Activated T-cell treated with anti-CD3 and anti-CD28 coated beads, Interleukin-2, amount 50 U/mL, for 1 hour (primary cell): ENCODE results near the gene ASMT.
"Not testable (repeated sequence)": the region's sequence is repeated elsewhere in the genome, so short reads cannot be mapped to it uniquely, and the experiment has no call there.

Source experiments
- DNase-seq: peaks from one replicate; pipeline ENCODE4 v3.0.0-alpha.2; 2020

Gene ASMT

DNA sequence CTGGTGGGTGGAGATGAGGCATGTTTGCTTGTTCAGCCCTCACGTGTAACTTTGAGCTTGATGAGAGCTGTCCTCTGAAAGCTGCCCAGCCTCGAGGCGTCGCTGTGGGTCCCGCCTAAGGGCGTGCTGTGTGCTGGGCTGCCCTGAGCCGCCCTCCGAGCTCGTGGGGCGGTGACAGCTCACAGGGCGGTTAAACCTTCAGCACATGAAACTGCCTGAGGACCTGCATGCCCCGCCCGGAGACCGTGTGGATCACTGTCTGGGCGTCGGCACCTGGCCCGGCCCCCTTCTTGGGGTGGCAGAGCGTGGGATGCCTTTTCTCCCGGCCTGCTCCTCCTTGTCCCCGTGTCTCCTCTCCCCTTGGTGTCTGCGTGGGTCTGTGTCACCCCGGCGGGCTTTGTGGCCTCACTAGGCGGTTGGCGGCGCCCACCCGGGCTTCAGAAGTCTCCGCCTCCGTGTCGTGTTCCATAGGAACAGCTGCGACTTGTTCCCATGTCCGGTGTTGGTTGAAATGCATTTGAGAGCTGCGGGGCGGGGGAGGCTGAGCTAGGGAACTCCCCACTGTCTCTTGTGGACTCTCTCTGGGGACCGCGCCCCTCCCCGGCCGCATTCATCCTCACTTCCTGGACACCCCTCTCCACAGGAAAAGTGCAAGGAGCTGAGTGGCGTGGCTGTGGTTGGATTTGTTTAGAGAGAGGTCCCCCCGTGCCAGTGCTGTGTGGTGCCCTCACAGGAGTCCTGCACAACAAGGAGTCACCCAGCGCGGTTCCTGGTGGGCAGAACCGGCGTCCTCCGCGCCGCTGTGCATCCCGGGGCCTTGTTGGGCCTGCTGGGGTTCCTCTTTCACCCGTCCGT lies 16.6 kb upstream of the ASMT start:
- DNase-seq: no peak

DNA sequence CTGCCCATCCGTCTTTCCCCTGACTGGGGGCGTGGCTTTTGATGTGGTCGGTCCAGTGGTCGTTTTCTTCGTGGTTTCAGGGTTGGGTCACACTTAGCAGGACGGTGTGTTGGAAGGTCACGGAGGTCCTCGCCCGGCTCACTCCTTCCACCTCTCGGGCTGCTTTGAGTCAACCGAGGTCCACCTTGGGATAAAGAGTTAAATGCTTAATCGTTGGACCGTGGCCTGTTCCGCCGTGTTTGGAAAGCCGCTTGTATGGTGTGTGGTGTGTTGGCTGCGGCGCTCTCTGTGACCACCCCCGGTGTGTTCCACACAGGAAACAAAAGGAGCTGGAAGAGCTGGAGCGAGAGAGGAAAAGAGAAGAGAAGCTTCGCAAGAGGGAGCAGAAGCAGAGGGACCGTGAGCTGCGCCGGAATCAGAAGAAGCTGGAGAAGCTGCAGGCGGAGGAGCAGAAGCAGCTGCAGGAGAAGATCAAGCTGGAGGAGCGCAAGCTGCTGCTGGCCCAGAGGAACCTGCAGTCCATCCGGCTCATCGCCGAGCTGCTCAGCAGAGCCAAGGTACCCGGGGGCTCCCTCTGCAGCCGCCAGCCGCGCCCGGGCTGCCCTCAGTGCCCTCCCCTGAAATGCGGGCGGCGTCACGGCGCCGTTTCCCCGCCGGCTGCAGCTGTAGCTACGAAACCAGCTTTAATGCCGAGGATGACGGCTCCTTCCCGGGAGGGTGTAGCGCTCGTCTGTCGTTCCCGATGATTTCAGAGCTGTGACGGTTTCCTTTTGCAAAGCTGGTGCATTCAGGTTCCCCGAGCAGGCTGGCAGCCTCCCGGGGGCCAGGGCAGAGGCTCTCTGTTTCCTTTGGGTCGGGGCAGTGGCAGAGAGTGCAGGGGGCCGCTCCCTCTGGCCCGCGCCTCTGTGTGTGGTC lies 15.7 kb upstream of the ASMT start:
- peak; percentile 15 for DNase-seq

DNA sequence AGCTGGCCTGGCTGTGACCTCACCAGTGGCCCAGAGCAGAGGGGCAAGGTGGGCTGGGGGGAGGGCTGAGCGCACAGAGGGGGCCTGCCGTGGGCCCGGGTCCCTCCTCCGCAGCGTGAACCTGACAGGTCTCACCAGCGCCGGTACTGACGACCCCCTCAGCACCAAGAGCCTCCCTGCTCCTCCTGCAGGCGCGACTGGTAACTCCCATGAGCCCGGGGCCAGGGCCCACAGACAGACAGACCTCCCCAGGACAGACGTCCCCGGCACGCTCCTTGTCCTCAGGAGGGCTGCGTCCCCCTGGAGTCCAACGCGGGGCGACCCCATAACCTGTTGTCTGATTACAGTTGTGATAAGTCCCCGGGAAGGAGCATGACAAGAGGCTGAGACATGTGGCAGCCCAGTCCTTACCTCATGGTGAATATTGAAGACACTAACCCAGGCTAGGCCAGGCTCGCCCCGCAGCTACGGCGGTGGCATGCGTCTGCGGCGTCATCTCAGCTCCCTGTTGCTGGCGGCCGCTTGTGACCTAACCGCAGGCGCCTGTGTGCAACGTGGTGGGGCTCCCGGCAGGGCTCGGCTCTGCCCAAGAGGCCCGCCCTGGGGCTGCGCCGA lies 15.0 kb upstream of the ASMT start:
- peak; percentile 15 for DNase-seq

DNA sequence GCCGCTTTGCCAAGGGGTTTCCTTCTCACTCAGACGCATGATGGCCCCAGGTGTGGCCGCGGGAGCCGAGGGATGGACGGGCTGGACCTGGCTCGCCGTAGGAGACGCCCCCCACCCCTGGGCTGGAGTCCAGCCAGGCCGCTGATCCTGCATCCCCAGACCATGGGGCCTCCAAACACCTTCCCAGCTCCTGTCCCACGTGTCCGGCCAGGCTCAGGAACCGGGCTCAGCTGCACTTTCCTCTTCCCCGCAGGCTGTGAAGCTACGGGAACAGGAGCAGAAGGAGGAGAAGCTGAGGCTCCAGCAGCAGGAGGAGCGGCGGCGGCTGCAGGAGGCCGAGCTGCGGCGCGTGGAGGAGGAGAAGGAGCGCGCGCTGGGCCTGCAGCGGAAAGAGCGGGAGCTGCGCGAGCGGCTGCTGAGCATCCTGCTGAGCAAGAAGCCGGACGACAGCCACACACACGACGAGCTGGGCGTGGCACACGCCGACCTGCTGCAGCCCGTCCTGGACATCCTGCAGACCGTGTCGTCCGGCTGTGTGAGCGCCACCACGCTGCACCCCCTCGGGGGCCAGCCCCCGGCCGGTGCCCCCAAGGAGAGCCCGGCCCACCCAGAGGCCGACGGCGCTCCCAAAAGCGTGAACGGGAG lies 14.3 kb upstream of the ASMT start:
- peak; percentile 16 for DNase-seq

DNA sequence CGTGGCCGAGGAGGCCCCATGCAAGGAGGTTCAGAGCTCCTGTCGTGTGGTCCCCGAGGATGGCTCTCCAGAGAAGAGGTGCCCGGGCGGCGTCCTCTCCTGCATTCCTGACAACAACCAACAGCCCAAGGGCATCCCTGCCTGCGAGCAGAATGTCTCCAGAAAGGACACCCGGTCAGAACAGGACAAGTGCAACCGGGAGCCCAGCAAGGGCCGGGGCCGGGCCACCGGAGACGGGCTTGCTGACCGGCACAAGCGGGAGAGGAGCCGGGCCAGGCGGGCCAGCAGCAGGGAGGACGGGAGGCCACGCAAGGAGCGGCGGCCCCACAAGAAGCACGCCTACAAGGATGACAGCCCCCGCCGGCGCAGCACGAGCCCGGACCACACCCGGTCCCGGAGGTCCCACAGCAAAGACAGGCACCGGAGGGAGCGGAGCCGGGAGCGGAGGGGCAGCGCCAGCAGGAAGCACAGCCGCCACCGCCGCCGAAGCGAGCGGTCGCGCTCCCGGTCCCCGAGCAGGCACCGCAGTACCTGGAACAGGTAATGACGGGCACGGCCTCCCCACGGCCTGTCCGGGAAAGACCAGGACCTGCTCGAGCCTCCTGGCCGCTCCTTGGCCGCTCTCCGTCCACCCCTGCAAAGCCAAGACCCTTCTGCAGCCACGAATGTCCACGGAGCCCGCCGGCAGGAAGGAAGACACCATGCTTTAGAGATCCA lies 13.7 kb upstream of the ASMT start:
- DNase-seq: peak; percentile 14

DNA sequence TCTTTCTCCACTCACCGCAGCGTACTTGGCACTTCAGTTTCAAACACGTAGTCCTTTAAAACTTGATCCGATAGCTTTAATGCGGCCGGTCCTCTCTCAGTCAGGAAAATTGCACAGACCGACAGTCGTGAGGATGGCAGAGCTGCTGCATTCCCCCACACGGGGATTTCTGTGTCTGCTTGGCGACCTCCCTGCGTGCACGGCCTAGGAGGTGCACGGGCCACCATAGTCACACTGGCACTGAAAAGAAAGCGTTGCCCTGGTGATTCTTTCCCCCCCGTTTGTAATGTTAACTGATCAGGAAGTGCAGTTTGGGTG lies 13.1 kb upstream of the ASMT start:
- no peak for DNase-seq

DNA sequence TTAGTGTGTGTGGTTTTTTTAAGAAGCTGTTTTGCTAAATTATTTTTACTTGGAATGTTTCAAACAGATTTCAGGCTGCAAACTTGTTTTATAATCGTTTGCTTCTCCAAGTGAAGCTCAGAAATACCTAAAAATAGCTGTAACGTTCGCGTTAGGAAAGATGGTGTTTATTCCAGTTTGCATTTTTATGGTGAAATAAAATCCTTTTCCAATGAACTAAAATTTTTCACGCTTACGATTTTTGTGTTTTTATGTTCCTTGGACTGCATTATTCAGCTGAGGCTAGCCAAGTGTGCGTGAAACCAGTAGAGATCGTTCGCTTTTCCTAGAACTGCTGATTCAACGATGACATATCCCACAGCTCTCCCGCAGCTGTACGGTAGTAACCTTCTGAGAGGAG lies 12.6 kb upstream of the ASMT start:
- no peak for DNase-seq

DNA sequence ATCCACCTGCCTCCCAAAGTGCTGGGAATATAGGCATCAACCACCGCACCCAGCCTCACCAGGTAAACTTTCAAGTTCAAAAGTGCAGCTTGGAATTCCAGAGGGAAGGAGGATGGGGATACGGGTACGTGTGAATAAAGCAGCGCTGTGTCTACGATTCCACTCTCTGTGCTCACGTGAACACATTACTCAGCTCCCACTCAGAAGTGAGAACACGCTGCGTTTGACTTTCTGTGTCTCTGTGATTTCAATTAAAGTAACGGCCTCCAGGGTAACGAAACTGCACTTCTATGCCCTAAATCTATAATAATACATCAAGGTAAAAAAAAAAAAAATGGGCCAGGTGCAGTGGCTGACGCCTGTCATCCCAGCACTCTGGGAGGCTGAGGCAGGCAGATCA lies 8.4 kb upstream of the ASMT start:
- no peak for DNase-seq

DNA sequence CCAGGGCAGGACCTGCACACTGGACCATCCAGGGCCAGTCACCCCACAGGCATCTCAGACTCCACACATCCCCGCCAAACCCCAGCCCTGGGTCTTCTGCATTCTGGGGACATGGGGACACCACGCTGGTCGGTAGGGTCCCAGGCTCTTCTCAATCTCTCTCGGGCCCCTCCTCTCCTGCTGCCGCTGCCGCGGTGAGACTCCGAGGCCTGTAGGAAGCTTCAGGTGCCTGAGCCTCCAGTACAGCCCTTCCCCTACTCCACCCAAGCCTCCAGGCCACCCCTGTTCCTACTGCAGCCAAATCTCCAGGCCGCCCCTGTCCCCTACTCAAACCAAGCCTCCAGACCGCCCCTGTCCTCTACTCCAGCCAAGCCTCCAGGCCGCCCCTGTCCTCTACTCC lies 5.5 kb upstream of the ASMT start:
- DNase-seq: no peak

DNA sequence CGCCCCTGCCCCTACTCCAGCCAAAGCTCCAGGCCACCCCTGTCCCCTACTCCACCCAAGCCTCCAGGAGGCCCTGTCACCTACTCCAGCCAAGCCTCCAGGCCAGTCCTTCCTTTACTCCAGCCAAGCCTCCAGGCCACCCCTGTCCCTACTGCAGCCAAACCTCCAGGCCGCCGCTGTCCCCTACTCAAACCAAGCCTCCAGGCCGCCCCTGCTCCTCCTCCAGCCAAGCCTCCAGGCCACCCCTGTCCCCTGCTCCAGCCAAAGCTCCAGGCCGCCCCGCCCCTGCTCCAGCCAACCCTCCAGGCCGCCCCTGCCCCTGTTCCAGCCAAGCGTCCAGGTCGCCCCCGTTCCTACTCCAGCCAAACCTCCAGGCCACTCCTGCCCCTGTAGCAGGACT lies 5.1 kb upstream of the ASMT start:
- DNase-seq: no peak

DNA sequence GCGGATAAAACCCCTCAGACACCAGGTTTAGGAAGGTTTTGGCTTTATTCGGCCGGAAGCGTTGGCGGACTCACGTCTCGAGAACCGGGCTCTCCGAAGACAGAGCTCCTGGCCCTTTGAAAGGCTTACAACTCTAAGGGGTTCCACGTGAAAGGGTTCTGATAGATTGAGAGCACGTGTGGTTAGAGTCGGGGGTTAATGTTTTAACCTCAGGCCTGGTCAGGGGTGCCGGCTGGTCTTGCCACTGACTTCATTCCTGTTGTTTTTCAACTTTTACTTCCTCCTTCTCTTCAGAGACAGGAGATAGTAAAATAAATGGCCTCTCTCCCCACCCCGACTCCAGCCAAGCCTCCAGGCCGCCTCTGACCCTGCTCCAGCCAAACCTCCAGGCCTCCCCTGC lies 4.7 kb upstream of the ASMT start:
- no peak for DNase-seq

DNA sequence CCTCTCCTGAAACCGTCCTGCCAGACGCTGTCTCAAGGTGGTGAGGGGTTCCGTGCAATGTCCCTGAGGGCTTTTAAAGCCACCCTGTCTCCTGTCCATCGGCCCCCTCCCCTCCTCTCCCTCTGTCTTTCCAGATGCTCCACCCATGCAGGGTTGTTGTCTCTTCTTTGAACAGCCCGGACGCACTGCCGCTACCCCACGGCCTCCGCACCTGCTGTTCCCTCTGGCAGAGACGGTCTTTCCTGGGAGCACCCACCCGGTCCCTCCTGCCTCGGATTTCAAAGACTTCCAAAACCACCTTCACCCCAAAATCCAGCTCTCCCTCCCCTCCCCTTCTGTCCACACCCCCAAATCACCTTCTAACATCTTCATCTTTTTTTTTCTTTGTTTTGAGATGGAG lies 4.1 kb upstream of the ASMT start:
- no peak for DNase-seq

DNA sequence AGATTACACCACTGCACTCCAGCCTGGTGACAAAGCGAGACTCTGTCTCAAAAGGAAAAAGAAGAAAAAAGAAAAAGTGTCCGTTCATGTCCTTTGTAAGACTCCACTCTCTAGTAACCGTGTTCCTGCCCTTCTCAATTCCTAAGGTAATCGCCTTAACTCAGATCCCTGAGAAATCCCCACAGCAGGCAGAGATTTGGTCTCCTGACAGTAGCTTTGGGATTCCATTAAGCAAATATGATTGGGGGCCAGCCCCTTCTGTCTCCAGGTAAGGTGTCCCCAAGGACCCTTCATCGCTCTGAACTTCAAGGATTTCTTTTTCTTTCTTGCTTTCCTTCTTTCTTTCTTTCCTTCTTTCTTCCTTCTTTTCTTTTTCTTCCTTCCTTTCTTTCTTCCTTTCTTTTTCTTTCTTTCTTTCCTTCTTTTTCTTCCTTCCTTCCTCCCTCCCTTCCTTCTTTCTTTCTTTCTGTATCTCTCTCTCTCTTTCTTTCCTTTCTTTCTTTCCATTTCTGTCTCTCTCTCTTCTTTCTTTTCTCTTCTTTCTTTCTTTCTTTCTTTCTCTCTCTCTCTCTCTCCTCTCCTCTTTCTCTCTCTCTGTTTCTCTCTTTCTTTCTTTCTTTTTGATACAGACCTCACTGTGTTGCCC lies 2.1 kb upstream of the ASMT start:
- DNase-seq: no peak

DNA sequence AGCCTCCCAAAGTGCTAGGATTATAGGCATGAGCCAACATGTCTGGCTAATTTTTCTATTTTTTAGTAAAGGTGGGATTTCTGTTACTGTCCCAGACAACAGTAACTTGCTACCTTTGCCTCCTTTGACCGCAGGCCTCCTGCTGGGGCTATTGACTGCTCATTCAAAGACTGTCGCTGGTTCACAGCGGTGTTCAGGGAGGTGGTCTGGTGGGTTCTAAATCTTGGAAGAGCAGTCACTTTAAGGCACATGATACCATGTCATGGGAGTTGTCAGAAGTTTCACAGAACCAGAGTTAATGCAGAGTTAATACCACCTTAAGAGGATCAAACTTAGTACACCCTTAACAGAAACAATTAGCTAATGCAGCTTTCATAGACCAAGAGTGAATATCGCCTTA lies 3.8 kb downstream of the ASMT start:
- no peak for DNase-seq

DNA sequence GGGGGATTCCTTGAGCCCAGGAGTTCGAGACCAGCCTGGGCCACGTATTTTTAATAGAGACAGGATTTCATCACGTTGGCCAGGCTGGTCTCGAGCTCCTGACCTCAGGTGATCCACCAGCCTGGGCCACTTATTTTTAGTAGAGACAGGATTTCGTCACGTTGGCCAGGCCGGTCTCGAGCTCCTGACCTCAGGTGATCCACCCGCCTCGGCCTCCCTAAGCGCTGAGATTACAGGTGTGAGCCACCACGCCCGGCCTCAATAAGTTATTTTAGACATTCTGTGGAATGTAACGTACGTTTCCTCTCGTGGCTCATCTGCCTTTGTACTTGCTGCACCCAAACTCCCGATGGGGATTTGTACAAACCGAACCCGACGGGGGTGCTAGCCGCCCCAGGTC lies 8.8 kb downstream of the ASMT start:
- no peak for DNase-seq

DNA sequence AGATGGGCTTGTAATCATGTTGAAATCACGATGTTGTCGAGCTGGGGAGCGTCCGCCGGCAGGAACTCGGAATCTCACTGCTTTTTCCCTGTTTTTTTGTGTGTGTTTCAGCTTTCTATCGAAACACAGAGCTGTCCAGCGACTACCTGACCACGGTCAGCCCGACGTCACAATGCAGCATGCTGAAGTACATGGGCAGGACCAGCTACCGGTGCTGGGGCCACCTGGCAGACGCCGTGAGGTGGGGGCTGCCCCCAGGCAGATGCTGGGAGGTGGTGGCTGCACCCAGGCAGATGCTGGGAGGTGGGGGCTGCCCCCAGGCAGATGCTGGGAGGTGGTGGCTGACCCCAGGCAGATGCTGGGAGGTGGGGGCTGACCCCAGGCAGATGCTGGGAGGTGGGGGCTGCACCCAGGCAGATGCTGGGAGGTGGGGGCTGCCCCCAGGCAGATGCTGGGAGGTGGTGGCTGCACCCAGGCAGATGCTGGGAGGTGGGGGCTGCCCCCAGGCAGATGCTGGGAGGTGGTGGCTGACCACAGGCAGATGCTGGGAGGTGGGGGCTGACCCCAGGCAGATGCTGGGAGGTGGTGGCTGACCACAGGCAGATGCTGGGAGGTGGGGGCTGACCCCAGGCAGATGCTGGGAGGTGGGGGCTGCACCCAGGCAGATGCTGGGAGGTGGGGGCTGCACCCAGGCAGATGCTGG lies 9.4 kb downstream of the ASMT start:
- DNase-seq: not testable (repeated sequence)

DNA sequence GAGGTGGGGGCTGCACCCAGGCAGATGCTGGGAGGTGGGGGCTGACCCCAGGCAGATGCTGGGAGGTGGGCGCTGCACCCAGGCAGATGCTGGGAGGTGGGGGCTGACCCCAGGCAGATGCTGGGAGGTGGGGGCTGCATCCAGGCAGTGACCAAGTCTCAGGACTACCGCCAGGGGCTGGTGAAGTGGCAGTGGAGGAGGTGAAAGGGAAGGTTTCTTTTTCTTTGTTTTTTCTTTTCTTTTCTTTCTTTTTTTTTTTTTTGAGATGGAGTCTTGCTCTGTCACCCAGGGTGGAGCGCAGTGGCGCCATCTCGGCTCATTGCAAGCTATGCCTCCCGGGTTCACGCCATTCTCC lies 10.0 kb downstream of the ASMT start:
- DNase-seq: not testable (repeated sequence)

DNA sequence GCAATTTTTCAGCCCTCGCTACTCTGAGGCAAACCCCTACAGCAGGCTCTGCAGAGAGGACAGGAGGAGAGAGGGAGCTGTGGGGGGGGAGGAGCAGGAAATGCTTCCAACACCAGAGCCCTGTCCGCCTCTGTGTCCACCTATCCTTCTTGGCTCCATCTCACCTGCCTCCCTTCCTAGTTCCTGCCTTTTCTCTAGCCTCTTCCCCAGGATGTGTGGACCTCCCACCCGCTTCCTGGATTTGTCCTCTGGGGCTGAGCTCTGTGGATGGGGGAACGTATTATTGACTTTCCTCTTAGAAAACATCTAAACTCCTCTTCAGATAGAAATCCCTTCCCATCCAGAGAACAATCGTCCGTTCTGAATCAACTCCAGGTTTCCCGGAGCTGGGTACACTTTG lies 14.4 kb downstream of the ASMT start:
- no peak for DNase-seq

DNA sequence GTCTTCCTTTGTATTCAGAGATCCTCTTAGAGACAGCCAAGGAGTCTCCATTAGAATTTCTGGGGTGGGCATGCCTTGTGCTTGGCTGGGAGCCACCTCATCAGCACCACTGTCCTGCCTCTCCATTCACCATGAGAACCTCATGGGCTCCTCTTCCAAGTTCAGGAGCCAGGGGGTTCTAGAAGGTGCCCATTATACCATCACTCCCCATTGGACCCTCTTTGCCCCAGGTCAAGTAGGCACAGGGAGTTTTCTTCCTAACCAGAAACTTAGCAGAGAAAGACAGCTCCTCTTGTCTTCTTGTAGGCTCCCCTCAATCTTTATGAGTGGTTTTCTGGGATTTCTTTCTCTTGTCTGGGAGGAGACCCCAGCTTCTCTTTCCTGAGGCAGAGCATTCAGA lies 31.1 kb downstream of the ASMT start:
- no peak for DNase-seq

DNA sequence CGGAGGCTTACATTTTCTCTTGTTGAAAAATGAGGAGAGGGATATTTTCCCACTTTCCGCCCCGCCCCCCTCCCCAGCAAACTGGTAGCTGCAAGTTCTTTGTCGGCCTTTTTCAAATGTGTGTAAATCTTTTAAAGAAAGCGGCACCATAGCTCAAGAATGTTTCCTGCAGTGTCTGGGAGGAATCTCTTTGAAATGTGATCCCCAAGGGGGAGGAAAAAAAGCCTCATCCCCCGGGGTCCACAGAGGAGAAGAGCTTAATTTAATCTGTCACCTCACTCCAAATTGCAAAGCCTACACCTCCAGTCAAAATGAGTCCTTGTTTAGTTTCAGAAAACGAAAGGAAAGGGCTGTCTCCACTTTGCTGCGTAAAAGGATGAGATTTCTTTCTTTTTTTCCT lies 34.8 kb downstream of the ASMT start:
- no peak for DNase-seq

DNA sequence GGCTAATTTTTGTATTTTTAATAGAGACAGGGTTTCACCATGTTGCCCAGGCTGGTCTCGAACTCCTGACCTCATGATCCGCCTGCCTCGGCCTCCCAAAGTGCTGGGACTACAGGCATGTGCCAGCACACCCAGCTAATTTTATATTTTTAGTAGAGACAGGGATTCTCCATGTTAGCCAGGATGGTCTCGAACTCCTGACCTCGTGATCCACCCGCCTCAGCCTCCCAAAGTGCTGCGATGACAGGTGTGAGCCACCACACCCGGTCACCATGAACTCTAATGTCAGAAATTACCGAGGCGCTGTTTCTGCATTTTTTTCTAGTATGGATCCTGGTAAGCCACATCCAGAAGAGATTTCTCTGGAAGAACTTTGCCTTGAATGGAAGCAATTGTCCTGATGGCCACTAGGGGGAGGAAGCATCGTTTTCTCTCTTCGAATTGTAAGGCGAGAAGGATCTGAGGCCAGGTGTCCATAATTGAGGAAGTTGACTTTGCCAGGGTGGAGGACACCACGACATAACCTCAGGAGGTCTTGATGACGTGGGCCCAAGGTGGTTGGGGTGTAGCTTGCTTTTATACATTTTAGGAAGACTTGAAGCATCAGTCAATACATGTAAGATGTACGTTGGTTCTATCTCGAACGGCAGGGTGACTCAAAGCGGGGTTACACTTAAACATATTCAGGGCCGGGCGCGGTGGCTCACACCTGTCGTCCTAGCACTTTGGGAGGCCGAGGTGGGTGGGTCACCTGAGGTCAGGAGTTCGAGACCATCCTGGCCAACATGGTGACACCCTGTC lies 37.4 kb downstream of the ASMT start:
- peak; percentile 38 for DNase-seq
